ENCODE data around the gene MRPL10.

The MRPL10 gene

DNA sequence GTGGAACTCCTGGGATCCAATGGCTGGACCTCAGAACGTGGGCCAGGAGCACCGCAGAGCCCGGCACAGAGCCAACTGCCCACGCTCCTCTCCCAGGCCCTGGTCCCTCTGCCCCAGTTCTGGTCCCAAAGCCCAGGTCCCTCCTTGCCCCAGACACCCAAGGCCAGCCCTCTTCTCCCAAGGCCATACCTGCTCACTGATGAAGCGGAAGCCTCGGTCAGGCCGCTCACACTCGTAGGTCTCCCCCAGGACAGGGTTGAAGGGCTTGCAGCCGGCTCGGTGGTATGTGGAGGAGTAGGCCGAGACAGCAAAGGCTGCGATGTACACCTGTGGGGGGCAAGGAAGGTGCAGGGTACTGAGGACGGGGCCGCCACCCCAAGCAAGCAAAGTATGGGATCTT, 18.3 kb downstream of the MRPL10 start:
- Histone ChIP-seq H3K4me3 (ENCODE audit: low read depth in 1 of 2, low read length in 1 of 2) (no peak overlapping the region), H3K9me3 (no peaks in the 10 kb centered on the region), H3K27me3 (no peaks in the 10 kb centered on the region), H3K36me3 (peaks cover 98% of the 10 kb centered on the region), H3K27ac (no peak overlapping the region), H3K4me1 (ENCODE audit: control insufficient read depth in 1 of 2, insufficient read depth in 1 of 2, low read depth in 1 of 2, low read length in 1 of 2) (no peaks in the 10 kb centered on the region)
- TF ChIP-seq CTCF (IDR thresholded peaks at IDR 0.05), result no peak

DNA sequence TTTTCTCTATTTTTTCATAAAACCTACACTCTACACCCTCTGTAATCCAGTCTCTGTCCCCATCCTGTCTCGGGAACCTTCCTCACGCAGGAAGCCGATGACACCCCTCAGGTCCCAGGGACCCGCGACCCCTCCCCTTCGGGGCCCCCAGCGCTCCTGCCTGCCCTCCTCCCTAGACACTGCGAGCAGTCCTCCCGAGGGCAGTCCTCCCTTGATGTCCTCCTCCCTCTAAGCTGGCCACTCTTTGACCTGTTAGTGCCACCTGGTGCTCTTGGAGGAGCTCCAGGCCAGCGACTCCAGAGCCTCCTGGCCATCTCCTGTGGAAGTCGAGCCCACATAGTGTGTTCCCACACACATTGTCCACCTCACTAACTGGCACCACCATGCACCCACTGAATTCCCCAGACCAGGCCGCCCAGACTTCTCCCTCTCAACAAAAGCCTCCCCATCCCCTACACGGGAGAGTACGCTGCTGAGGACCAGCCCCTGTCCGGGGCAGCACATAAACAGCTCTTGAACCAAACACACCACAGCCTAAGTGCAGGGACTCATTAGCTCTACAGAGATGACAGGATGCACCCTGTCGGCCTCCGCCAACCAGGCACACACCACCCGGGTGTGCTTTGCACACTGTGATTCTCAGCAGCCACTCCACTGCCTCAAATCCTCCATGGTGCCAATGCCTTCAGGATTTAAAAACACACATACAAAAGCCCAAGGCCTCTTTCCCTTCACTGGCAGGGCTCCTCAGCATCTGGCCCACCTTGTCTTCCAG, 19.0 kb downstream of the MRPL10 start:
- H3K27ac ChIP-seq, result no peak overlapping the region
- no peaks in the 10 kb centered on the region for H3K4me1 ChIP-seq (ENCODE audit: control insufficient read depth in 1 of 2, insufficient read depth in 1 of 2, low read depth in 1 of 2, low read length in 1 of 2)
- H3K27me3 ChIP-seq, result no peaks in the 10 kb centered on the region
- TF ChIP-seq CTCF (IDR thresholded peaks at IDR 0.05), result no peak
- no peaks in the 10 kb centered on the region for H3K9me3 ChIP-seq
- peaks cover 98% of the 10 kb centered on the region for H3K36me3 ChIP-seq
- no peak overlapping the region for H3K4me3 ChIP-seq (ENCODE audit: low read depth in 1 of 2, low read length in 1 of 2)

- no peaks in the 10 kb centered on the region for H3K4me1 ChIP-seq (ENCODE audit: control insufficient read depth in 1 of 2, insufficient read depth in 1 of 2, low read depth in 1 of 2, low read length in 1 of 2)
- TF ChIP-seq CTCF (IDR thresholded peaks at IDR 0.05), result no peak
- no peaks in the 10 kb centered on the region for H3K27me3 ChIP-seq
- peaks cover 98% of the 10 kb centered on the region for H3K36me3 ChIP-seq
- H3K4me3 ChIP-seq (ENCODE audit: low read depth in 1 of 2, low read length in 1 of 2), result no peak overlapping the region
- H3K9me3 ChIP-seq, result no peaks in the 10 kb centered on the region
- H3K27ac ChIP-seq, result no peak overlapping the region
These were observed 19.6 kb downstream of the MRPL10 start for GRCh38 chr17:47811709-47812108.

DNA sequence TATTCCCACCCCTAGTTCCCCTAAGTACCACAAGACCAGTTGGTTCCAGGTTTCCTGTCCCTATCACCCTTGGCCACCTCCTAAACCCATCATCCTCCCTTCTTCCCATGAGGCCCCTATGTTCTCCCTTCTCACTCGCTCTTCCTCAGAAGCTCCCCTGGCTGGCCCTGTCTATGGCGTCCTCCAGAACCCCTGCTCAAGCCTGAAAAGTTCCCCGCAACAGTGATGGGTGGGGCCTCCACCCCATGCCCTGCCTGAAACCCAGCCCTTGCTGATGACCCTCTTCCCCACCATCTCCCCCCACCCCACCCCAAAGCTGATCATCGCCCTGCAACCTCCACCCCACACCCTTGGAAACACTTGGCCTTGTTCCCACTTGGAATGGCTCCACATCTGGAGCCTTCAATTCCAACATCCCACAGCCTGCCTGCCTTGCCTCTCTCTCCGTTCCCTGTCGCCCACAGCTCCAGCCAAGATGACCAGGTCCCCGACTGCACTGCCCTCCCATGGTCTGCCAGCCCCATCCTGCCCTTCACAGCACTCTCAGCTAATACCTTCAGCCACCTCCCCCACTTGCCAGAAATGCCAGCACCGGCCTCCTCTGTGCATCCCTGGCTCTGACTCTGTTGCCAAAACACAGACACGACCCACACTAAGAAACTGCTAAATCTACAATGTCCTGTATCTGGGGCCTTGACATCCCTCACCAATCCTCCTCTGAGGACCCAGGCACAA, 20.3 kb downstream of the MRPL10 start:
- H3K36me3 ChIP-seq, result peaks cover 94% of the 10 kb centered on the region
- H3K9me3 ChIP-seq, result no peaks in the 10 kb centered on the region
- TF ChIP-seq CTCF (IDR thresholded peaks at IDR 0.05), result no peak
- no peak overlapping the region for H3K27ac ChIP-seq
- no peak overlapping the region for H3K4me3 ChIP-seq (ENCODE audit: low read depth in 1 of 2, low read length in 1 of 2)
- no peaks in the 10 kb centered on the region for H3K4me1 ChIP-seq (ENCODE audit: control insufficient read depth in 1 of 2, insufficient read depth in 1 of 2, low read depth in 1 of 2, low read length in 1 of 2)
- H3K27me3 ChIP-seq, result no peaks in the 10 kb centered on the region

DNA sequence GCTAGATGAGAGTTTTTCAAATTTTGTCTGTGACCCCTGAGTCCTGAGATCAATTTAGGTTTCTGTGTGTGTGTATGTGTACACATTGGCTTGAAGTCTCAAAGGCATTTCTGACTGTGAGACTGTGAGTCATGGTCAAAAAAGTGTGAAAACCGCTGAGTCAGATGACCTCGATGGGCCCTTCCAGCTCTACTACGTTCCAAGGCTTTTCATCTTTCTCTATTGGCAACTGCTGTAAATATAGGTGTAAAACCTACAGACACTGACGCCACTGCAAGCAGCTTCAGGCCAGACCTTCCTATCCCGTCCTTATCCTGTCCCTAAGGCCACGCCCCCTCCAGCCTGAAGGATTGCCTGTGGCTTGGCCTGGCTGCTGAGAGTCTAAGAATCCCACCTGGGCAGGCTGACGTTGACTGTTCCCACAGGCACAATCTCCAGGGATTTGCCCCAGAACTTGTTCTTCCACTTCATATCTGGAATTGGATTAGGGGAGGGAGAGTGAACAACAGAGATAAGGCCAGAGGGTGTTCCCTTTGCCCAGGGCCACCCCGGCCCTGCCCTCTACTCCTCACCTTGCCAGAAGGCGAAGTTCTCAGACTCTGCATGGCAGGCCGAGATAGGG, 21.0 kb downstream of the MRPL10 start:
- no peak overlapping the region for H3K4me3 ChIP-seq (ENCODE audit: low read depth in 1 of 2, low read length in 1 of 2)
- H3K9me3 ChIP-seq, result no peaks in the 10 kb centered on the region
- no peak overlapping the region for H3K27ac ChIP-seq
- peaks cover 86% of the 10 kb centered on the region for H3K36me3 ChIP-seq
- no peak for TF ChIP-seq CTCF (IDR thresholded peaks at IDR 0.05)
- no peaks in the 10 kb centered on the region for H3K27me3 ChIP-seq
- H3K4me1 ChIP-seq (ENCODE audit: control insufficient read depth in 1 of 2, insufficient read depth in 1 of 2, low read depth in 1 of 2, low read length in 1 of 2), result no peaks in the 10 kb centered on the region
